Measurements from ENCODE around the gene ACKR2. TPM values are rescaled to one million over a fixed set of nuclear protein-coding genes. Genes with fewer than 3 reads are reported as not detected.

Gene ACKR2
- total and polyA plus RNA-seq, 2 experiments from 2014 or later: 1.7 to 3.9 TPM

GRCh38 chr3:42871592-42872196 lies 62.4 kb downstream of the ACKR2 start:
- Histone ChIP-seq H3K79me2 (no peaks in the 10 kb centered on the region), H3K36me3 (replicated peaks; ENCODE audit: insufficient read depth, low read depth) (no peaks in the 10 kb centered on the region), H3K27ac (no peak overlapping the region), H3K9me2 (replicated peaks; ENCODE audit: insufficient read depth) (no peaks in the 10 kb centered on the region), H2AFZ (no peak overlapping the region), H4K20me1 (ENCODE audit: insufficient read depth, poor library complexity, severe bottlenecking) (no peaks in the 10 kb centered on the region), H3K4me2 (no peak overlapping the region), H3K4me1 (ENCODE audit: insufficient read depth) (no peaks in the 10 kb centered on the region), H3K9me3 (ENCODE audit: low read depth) (no peaks in the 10 kb centered on the region), H3K4me3 (no peak overlapping the region), H3K27me3 (no peaks in the 10 kb centered on the region)
- 86% methylated on average over 5 of the region's 5 CpGs for WGBS (ENCODE audit: low lambda C conversion rate, missing lambda C conversion rate)
- no peak for DNase-seq (ENCODE audit: low spot score)
- TF ChIP-seq CTCF (IDR thresholded peaks at IDR 0.05; ENCODE audit: poor library complexity): no peak
- TF ChIP-seq EZH2 (IDR thresholded peaks at IDR 0.05; ENCODE audit: borderline replicate concordance): no peak
- no peak for TF ChIP-seq EZH2phosphoT487 (IDR thresholded peaks at IDR 0.05; ENCODE audit: low read depth, severe bottlenecking, unreplicated experiment)

DNA sequence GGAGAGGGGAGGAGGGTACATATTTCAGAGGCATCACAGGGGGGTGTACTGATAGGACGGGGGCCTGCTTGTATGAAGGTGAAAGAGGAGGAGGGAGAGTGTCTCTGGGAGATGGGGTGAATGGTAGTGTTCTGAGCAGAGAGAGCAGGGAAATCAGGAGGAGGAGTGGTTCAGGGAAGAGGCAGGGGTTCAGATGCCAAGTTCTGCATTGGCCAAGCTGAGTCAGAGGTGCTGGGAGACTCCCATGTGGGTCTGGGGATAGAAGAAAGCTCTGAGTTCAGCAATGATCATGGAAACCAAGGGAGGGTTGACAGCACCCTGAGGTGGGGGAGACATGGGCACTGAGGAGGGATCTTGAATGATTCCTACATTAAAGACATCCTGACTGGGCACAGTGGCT lies 63.5 kb downstream of the ACKR2 start:
- Histone ChIP-seq H3K36me3 (replicated peaks; ENCODE audit: insufficient read depth, low read depth) (no peaks in the 10 kb centered on the region), H3K27me3 (peaks cover 3% of the 10 kb centered on the region), H4K20me1 (ENCODE audit: insufficient read depth, poor library complexity, severe bottlenecking) (no peaks in the 10 kb centered on the region), H3K27ac (no peak overlapping the region), H2AFZ (no peak overlapping the region), H3K79me2 (no peaks in the 10 kb centered on the region), H3K4me2 (no peak overlapping the region), H3K9me2 (replicated peaks; ENCODE audit: insufficient read depth) (no peaks in the 10 kb centered on the region), H3K9me3 (ENCODE audit: low read depth) (no peaks in the 10 kb centered on the region), H3K4me3 (no peak overlapping the region), H3K4me1 (ENCODE audit: insufficient read depth) (peaks cover 5% of the 10 kb centered on the region)
- no peak for DNase-seq (ENCODE audit: low spot score)
- WGBS (ENCODE audit: low lambda C conversion rate, missing lambda C conversion rate): 100% methylated on average over 1 of the region's 1 CpG
- no peak for TF ChIP-seq EZH2phosphoT487 (IDR thresholded peaks at IDR 0.05; ENCODE audit: low read depth, severe bottlenecking, unreplicated experiment)
- no peak for TF ChIP-seq EZH2 (IDR thresholded peaks at IDR 0.05; ENCODE audit: borderline replicate concordance)
- no peak for TF ChIP-seq CTCF (IDR thresholded peaks at IDR 0.05; ENCODE audit: poor library complexity)

DNA sequence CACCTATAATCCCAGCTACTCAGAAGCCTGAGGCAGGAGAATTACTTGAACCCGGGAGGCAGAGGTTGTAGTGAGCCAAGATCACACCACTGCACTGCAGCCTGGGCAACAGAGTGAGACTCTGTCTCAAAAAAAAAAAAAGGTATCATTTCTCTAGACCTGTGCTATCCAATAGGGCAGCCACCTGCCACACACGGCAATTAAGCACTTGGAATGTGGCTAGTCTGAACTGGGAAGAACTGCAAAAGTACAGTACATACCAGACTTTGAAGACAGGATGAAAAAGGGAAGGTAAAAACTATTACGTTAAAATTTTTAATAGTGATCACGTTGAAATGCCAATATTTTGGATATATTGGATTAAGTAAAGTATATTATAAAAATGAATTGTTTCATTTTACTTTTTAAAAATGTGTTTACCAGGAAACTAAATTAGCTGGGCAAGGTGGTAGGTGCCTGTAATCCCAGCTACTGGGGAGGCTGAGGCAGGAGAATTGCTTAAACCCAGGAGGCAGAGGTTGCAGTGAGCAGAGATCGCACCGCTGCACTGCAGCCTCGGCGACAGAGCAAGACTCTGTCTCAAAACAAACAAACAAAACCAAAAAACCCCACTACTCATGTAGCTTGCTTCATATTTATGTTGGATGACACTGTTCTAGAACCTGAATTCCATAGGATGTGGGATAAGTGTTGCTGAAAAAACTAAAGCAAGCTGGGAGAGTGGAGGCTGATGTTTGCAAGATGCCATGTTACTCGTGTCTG lies 64.2 kb downstream of the ACKR2 start:
- Histone ChIP-seq H3K27me3 (peaks cover 3% of the 10 kb centered on the region), H3K4me2 (no peak overlapping the region), H3K36me3 (replicated peaks; ENCODE audit: insufficient read depth, low read depth) (no peaks in the 10 kb centered on the region), H3K9me3 (ENCODE audit: low read depth) (no peaks in the 10 kb centered on the region), H3K79me2 (no peaks in the 10 kb centered on the region), H3K9me2 (replicated peaks; ENCODE audit: insufficient read depth) (no peaks in the 10 kb centered on the region), H3K4me1 (ENCODE audit: insufficient read depth) (peaks cover 5% of the 10 kb centered on the region), H4K20me1 (ENCODE audit: insufficient read depth, poor library complexity, severe bottlenecking) (no peaks in the 10 kb centered on the region), H3K27ac (no peak overlapping the region), H3K4me3 (no peak overlapping the region), H2AFZ (no peak overlapping the region)
- TF ChIP-seq EZH2phosphoT487 (IDR thresholded peaks at IDR 0.05; ENCODE audit: low read depth, severe bottlenecking, unreplicated experiment) (no peak), EZH2 (IDR thresholded peaks at IDR 0.05; ENCODE audit: borderline replicate concordance) (no peak), CTCF (IDR thresholded peaks at IDR 0.05; ENCODE audit: poor library complexity) (no peak)
- DNase-seq (ENCODE audit: low spot score): no peak
- 92% methylated on average over 9 of the region's 9 CpGs for WGBS (ENCODE audit: low lambda C conversion rate, missing lambda C conversion rate)

Data from hepatocyte (in vitro differentiated cells).